CD4-positive, alpha-beta T cell treated with Interleukin-17A for 1 hour (primary cell): Measurements from ENCODE around the gene MTX2.

ENCODE experiments used
- DNase-seq: peaks from one replicate; pipeline ENCODE4 v3.0.0-alpha.2; 2020

The MTX2 gene

DNA sequence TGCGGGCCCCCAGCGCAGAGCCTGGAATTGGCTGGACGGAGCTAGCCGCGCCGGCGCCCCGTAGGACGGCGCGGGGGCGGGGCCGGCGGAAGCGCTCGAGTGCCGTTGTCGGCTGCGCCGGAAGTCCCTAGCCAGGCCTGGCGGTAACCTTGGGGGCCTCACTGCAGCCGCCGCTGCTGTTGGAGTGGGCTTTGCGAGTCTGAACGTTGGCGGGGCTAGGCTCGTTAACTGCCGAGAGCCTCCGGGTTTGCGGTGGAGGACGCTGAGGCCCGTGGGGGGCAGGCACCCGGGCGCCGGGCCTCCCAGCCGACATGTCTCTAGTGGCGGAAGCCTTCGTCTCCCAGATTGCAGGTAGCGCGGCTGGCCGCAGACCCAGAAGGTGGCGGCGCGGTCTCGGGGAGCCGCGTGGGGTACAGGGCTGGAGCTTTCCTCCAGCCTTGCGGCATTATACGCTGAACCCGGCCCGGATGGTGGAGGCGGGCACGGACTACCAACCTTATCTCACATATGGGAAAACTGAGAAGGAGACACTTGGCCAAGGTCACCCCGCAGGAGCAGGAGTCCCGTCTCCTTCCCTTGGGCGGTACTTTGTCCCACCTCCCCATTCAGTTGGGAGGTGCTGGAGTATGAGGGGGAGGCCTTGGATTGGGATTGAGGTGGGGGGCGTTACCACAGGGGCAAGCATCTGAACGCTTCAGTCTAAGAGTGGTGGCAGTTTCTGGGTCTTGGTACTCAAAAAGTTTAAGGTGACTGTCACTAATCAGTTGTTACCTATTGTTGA, at the start of gene MTX2:
MTX2 (plus strand) TSS at position 124 of the 781 bp plus-strand sequence; CDS start at position 312, 188 bp downstream.
- DNase-seq = peak; percentile 68

DNA sequence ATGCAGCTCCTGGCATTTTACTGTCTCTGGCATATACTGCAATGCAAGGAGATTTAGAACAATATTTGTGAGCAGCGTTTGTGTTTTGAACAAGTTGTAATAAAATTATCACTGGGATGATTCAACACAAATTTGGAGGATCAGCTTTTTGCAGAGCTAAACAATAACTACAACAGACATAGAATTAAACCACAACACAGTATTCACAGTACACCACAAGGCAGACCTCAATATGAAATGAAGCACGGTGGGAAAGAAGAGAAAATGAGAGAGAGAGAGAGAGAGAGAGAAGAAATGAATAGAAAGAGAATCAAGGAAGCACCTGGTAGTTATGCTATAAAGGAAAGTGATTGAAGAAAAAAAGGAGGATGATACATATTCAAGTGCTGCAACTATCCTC, 41.4 kb upstream of the MTX2 start:
- DNase-seq = no peak

DNA sequence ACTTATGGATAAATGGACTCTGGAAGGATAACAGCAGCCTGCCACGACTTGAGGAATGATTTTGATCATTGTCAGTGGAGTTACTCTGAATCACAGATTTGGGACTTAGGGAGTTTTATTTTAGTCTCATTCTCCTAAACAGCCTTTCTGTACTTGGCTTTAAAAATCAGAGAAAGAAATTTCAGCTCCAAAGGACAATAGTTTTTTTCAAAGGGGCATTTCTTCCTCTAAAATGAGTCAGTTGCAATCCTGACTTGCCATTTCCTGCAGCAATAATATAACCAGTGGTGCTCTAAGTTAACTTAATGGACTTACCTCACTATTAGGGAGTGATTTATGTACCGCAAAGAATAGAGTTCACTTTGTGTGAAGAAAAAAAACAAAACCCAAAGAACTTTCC, 35.1 kb upstream of the MTX2 start:
- DNase-seq = no peak

DNA sequence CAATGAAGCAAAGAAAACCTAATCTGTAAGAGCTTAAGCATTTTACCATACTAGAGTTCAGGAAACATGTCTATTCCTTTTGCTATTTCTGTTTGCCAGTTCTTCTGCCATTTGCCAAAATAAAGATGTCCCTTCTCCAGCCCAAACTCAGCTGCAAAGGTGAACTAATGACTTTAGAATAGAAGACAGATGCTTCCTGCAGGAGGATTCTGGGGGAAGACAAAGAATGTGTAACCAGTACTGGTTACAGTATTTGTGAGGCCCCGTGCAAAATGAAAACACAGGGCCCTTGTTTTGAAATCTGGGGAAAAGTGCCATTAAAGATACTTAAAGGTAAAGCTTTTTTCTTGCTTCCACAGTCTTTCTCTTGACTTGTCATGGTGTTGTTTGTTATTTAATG, 34.3 kb upstream of the MTX2 start:
- DNase-seq = no peak

DNA sequence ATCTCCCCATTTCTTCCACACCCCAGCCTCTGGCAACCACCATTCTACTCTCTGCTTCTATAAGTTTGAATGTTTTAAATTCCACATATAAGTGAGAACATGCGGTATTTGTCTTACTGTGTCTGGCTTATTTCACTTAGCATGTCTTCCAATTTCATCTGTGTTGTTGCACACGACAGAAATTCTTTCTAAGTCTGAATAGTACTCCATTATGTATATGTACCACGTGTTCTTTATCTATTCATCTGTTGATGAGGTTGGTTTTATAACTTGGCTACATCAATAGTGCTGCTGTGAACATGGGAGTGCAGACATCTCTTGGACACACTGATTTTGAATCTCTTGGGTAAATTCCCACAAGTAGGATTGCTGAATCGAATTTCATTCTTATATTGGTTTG, 31.8 kb upstream of the MTX2 start:
- DNase-seq = no peak

DNA sequence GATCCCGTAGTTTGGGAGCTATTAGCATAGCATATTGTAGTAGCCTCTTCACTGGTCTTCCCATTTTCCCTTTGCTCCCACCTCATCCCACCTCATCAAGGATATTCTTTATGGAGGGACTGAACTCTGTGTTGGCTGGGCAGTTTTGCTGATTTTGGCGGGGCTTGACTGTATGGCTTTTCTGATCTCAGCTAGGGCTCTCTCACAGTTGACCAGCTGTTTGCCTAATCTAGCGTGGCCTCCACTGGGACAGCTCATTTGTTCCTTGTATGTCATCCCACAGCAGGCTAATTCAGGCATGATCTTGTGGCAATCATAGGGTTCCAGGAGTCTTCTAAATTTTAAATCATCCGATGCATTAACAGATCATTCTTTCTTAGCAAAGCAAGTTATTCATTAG, 30.2 kb upstream of the MTX2 start:
- DNase-seq = no peak

DNA sequence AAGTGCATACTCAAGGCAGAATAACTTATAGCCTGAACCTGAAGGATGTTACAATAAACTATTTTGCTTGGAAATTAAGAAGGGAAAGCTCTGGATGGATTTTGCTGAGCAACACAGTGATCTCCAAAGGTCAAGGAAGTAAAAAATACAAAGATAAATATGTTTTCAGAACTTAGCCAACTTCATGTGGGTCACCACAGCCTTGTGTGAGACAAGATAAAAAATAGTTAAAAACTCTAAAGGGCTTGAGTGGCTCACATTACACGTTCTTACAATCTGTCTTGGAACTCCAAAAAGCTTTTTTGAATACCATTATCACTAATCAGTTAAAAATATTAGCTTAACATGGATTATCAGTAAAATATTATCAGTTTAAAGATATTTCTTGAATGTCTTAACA, 28.9 kb upstream of the MTX2 start:
- DNase-seq = no peak

DNA sequence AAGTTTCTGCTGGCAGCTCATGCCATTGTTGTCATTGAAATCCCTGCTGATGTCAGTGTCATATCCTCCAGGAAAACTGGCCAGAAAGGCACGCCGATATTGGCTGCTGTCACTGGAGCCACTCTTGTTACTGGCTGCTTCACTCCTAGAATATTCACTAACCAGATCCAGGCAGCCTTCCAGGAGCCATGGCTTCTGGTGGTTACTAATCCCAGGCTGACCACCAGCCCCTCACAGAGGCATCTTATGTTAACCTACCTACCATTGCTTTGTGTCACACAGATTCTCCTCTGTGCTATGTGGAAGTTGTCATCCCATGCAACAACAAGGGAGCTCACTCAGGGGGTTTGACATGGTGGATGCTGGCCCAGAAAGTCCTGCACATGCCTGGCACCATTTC, 27.0 kb upstream of the MTX2 start:
- no peak for DNase-seq

DNA sequence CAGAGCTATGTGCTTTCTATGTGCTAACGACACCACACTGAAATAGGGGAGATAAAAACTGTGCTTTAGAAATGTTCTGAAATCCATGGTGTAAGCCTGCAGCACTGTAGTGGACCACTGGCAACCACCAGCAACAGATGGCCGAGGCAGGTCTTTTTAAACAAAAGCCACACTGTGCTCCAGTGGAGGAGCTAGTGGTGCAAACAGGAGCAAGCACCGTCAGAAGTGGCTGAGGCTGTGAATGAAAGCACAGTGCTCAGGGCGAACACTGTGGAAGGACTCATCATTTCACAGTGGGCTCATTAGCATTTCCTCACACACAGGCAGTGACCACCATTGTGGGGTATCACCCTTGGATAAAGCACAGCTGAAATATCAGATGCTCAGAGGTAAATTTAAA, 22.9 kb upstream of the MTX2 start:
- no peak for DNase-seq

DNA sequence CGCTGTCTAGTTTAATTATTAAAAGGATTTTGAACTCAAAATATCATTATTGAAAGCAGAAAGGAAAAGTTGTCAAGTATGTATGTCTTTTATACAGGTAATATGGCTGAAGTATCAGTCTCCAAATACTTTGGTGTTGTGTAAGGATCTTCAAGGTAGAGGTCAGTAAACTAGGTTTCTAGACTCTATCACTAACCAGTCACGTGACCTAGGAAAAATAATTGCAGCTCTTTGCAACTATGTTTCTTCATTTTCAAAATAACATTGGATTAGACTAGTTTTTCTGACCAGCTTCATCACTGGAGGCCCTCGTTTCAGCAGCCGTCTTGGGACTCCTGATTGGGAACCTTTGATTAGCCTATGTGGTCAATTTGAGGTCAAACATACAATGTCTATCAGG, 21.4 kb upstream of the MTX2 start:
- no peak for DNase-seq

DNA sequence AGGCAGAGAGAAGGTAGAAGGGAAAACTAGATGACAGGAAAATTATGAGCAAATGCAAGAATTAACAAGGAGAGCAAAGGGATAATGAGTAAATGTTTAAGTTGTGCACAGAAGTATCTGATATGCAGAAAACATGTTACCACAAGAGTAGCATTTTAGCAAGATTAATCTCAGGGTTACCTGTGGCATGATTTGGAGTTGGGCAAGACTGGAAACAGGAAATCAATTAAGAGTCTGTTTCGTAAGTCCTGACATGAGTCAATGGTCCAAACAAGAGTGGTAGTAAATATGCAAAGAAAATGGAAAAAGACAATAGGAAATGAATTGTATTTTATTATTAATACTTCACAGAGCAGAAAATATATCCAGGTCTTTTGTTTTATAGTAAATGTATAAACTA, 17.3 kb upstream of the MTX2 start:
- no peak for DNase-seq

DNA sequence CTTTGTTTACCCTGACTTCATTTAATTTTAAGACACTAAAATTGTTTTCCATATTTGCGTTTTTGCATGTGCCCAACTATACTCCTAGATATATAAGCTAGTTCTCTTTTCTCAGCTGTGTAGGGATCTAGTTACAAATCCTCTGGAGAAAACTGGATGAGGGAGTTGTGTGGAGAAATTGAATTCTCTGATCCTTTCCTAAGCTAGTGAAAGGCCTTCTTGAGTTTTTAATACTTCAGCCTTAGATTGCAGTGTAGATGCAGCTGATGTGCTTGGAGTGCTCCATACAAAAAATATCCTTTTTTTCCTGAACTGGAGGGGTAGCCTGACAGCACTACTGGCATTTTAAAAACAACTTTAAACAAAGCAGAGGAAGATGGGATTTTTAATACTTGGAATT, 8.6 kb upstream of the MTX2 start:
- no peak for DNase-seq

DNA sequence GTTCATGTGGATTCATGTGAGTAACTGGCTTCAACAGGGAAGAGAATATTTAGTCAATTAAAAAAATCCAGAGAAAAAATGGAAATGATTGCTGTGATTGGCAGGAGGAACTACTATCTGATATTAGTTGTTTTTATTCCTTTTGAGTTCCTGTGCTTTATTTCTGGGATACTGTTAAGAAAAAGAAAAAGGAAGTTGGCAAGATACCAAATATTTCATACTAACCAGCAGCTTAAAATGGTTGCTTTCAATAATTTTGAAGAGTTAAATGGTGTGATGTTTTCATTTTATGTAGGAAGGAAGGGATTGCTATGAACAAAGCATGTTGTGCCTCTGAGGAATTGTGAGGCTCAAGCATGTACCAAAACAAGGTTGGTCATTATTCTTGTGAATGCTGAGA, 8.1 kb upstream of the MTX2 start:
- no peak for DNase-seq

DNA sequence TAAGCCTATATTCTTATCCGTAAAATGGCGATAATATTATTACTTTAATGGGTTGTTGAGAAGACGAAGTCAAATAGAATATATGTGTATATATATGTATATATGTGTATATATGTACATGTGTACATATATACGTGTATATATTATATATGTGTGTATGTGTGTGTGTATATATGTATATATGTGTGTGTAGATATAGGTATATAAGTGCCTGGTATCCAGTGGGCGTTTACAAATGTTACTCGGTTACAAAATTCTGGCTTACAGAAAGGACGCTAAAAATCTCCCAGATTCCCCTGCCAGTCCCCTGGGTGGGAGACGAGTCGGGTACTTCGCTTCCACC, 295 bp upstream of the MTX2 start:
- DNase-seq = no peak

DNA sequence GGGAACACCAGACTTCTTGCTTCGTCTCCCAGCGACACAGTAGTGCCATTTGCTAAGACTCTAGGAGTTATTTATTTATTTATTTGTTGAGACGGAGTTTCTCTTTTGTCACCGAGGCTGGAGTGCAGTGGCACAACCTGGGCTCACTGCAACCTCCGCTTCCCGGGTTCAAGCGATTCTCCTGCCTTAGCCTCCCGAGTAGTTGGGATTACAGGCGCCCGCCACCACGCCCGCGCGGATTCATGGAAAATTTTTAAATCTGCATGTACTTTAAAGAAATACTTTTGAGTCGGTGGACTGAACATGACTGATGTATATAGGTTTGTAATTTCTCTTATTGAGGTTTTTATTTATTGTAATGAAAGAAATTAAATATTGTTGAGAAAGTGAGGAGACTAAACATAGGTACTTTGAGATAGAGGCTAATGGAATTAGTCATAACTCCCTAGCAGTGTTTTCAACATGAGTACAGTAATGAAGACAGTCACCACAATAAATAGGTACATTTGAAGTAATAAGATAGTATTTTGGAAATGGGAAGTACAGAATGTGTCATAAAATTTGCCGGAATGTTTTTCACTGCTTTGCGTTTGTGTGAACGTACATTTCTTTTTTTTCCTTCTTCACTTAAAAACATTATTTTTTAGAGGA, 983 bp downstream of the MTX2 start:
- DNase-seq = no peak

DNA sequence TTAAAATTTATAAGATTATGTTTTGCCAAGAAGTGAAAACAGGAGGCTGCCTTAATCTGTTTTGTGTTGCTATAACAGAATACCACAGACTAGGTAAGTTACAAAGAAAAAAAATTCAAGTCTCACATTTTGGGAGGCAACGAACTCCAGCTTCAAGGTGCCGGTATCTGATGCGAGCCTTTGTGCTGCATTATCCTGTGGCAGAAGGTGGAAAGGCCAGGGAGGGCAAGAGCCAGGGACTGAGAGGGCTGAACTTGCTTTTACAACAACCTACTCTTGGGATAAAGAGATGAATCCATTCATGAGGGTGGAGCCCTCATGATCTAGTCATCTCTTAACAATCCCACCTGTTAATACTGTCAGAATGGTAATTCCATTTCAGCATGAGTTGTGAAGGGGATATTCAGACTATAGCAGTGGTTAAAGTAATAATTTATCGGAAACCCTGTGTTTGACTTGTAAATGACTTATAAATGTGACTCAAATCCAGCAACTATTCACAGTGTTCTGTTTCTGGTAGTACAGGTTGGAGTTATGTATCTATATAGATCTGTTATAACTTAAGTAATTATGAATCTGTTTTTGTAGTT, 3.7 kb downstream of the MTX2 start:
- no peak for DNase-seq

DNA sequence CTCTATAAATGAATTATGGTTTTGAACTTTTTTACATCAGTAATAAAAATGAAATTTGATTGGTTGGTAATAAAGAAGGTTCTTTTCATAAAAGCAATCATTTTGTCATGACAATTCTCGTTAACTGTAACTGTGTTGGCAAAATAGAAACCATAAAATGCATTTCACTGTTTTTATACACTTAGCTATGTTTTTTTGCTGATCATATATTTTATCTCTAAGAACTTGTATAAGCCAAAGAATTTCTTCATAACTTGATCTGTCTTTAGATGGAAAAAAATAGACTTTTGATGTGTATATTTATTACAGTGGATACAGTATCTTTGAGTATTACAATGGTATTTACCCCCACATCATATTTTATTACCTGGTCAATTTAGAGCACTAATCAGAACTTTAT, 9.7 kb downstream of the MTX2 start:
- no peak for DNase-seq

DNA sequence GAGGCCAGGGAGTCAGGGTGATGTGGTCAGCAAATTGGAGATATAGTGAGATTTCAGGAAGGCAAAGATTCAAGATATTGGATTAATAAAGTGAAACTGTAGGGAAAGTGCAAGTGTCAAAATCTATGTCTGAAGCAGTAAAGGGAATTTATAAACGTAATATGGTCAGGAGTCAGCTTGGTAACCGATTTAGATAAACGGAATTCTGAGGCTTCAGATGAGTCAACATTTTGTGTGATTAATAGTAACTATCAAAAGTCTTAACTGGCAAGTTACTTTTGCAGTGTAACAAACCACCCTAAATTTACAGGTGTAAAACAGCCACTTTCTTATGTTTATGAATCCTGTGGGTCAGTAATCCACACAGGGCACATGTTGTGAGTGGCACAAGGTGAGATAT, 10.9 kb downstream of the MTX2 start:
- DNase-seq = no peak

DNA sequence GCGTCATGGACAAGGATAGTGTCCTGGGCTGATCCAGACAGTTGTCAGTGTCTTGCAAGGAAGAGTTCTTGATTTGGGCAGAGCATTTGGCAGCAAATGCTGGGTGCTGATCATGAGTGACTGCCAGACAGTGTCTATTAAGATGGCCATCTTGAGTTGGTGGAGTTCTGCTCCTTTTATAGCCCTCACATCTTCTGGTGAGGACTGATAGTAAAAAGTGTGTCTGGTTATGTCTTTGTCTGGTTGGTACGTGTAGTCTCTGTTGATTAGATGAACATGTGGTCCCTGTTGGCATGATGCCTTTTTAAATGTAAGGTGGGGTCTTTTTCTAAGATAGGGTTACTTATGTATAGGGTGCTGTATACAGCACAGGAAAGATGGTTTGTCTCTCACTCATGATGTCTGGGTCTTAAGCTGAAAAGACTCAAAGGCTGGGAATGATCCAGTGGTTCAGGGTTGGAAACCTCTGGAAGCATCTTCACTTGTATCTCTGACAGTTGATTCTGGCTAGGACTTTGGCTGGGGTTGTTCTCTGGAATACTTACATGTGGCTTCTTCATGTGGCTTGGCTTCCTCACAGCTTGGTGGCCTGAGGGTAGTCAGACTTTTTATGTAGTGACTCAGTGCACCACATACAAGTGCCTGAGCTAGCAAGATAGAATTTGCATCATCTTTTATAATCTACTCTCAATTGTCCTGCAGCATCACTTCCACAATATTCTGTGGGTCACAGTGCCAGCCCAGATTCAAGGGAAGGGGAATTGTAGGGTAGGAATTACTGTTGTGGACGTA, 11.8 kb downstream of the MTX2 start:
- no peak for DNase-seq

DNA sequence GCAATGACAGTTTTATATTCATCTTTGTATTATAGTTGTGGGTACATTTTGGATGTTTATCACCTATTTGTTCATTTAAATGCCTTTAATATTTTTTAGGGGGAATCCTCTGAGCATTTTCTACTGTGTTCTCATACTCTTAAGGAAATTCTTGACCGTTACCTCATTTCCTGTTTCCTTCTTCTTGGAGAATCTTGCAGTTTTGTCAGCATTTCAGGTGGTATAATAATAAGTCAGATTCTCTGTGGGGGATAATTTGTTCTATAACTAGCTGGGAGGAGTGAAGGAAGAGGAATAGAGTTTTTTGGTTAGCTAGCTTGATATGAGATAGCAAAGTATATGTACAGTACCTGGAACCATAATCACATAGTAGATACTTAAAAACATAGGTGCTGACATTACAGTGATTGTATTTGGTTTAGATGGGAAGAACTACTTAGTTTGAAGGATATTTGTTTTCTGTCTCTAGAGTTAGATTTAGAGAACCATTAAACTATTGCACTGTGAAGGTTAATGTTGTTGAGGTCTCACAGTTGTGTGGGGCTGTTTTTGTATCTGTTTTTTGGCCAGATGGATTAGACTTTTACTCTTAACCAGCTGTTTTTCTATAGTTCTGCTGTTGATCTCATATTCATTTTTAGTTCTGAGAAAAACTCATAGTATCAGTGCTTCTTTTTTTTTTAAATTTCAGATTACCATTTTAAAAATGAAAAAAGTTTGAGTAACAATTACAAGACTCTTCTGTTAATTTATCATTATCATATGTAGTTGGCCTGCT, 14.2 kb downstream of the MTX2 start:
- no peak for DNase-seq

DNA sequence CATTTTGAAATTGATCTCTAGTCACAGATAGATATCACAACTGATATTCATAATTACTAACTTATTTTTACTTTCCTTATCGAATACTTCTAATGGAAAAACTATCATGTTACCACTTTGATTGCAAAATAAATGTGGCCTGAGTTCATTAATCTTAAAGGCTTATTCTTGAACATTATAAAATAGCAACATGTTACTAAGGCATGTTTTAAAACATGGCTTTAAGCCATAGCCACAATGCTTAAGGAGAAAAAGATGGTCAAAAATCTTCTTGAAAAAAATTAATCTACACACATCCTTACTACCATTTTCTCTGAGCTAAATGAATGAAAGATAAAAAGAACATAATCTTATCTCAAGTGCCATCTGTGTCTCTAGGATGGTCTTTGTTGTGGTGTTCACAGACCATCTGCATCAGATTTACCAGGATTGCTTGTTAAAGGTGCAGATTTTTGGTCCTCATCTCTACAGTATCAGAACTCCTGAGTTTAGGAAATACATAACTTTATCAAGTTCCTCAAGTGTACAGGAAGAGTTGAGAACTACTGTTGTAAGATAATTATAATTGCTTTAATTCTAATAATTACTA, 15.3 kb downstream of the MTX2 start:
- DNase-seq = no peak

DNA sequence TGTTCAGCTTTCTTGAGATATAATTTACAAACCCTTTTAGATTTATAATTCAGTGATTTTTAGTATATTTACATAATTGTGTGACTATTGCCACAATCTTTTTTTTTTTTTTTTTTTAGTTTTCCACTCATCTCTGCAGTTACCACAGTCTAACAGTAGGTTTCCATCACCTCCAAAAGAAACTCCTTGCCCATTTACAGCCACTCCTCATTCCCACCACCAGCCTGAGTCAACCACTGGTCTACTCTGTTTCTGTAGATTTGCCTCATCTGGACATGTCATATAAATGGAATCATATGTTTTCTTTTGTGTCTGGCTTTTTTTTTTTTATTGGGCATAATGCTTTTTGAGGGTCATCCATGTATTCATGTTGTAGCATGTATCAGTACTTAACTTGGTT, 16.1 kb downstream of the MTX2 start:
- no peak for DNase-seq

DNA sequence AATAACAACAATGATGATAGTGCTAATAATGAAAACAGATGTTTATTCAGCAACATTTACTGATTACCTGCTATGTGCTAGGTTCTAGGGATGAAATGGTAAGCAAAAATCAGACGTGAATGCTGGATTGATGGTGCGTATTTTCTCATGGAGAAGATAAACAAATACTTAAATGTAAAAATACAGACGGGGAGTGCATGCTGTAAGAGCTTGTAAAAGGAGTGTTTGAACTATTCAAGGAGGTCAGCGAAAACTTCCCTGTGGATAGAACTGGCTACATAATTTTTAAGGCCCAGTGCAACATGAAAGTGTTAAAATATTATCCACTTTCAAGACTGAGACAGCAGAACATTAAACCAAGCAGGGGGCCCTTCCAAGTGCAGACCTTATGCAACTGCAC, 22.1 kb downstream of the MTX2 start:
- DNase-seq = no peak
